HG03521 (cell line): ENCODE results near the gene OAS2.
A peak's percentile ranks its signal among the peaks of the same experiment; 100 is the strongest.

Experiments used
- ATAC-seq: cut with Tn5 transposase; IDR thresholded peaks from one replicate; pipeline ENCODE4 v1.9.1; 2021; ENCODE audit warnings: mild to moderate bottlenecking, moderate library complexity; ENCODE audit not compliant: unreplicated experiment

The OAS2 gene, protein sequence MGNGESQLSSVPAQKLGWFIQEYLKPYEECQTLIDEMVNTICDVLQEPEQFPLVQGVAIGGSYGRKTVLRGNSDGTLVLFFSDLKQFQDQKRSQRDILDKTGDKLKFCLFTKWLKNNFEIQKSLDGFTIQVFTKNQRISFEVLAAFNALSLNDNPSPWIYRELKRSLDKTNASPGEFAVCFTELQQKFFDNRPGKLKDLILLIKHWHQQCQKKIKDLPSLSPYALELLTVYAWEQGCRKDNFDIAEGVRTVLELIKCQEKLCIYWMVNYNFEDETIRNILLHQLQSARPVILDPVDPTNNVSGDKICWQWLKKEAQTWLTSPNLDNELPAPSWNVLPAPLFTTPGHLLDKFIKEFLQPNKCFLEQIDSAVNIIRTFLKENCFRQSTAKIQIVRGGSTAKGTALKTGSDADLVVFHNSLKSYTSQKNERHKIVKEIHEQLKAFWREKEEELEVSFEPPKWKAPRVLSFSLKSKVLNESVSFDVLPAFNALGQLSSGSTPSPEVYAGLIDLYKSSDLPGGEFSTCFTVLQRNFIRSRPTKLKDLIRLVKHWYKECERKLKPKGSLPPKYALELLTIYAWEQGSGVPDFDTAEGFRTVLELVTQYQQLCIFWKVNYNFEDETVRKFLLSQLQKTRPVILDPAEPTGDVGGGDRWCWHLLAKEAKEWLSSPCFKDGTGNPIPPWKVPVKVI

GRCh38 chr12:112978163-112979040 lies at the start of gene OAS2:
Gene OAS2, plus strand, starts transcription at chr12:112978519. Its CDS starts 90 bp downstream, at chr12:112978609.
- ATAC-seq, result peak; percentile 89

GRCh38 chr12:112928978-112929377 lies 49.3 kb upstream of the OAS2 start:
- ATAC-seq, result no peak

GRCh38 chr12:112929715-112930114 lies 48.6 kb upstream of the OAS2 start:
- no peak for ATAC-seq

DNA sequence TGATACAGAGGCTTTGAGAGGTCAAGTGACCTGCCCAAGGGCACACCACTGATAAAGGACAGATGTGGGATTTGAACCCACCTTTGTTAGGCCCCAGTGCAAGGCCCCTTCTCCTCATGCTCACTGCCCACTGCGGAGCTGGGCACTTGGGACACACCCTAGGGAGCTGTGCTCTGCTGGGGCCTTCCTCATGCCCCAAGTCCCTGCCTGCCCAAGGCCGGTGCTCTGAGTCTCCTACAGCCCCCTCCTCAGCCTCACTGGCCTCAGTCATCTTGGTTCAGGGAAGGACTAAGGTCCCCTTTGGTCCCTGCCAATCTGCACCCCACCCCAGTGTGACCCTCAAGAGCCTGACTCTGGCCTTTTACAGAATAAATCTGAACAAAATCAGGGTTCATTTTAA lies 48.0 kb upstream of the OAS2 start:
- ATAC-seq, result no peak

DNA sequence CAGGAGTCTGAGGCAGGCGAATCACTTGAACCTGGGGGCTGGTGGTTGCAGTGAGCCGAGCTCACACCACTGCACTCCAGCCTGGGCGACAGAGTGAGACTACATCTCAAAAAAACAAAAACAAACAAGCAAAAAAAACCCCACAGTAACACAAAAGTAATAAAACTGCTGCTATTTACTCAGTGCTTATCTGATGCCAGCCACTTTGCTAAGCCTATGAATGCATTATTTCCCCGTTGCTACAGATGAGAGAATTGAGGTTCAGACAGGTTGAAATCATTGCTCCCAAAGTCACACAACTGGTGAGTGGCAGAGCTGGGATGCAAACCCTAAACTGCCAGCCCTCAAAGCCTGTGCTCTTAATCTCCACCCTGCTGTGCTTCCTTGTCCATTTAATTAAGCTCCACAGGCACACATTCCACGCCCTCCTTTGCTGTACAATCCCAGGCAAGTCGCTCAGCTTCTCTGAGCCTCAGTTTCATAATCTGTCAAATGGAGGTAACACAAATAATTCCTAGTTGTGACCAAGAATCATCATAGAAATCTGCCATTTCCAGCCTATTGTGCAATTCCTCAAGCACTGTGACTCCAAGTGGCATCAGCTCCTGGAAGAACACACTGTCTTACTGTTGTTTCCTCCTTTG lies 45.7 kb upstream of the OAS2 start:
- ATAC-seq, result no peak

DNA sequence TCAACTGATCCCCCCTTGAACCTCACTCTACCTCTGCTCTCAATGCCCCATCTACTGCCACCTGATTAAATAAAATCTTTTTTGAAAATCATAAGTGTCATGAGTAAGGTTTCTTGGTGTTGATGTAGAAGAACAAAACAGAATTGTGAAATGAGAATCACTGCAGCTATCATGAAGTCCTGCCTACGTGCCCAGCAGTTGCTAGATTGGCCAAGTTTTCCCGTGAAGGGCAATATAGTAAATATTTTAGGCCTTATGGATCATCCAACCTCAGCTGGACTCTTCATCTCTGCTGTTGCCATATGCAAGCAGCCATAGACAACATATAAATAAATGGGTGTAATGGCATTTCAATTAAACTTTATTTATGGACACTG lies 45.2 kb upstream of the OAS2 start:
- no peak for ATAC-seq

DNA sequence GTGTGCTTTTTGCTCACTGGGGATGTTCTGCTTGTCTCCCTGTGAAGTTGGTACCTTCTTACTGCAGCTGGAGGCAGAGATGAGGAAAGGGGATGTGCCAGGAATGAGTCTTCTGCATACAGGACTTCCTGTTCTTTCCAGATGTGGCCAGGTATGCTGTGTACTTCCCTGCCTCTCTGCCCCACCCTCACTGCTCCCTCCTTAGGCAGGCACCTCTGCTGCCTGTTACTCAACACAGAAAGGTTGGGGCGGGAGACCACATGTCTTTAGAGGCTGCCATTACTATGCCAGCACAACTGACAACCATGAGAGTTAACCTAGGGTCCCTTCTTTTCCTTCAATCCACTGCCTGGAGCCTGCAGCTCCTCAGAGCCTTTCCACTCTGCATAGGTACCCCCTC lies 42.1 kb upstream of the OAS2 start:
- no peak for ATAC-seq

DNA sequence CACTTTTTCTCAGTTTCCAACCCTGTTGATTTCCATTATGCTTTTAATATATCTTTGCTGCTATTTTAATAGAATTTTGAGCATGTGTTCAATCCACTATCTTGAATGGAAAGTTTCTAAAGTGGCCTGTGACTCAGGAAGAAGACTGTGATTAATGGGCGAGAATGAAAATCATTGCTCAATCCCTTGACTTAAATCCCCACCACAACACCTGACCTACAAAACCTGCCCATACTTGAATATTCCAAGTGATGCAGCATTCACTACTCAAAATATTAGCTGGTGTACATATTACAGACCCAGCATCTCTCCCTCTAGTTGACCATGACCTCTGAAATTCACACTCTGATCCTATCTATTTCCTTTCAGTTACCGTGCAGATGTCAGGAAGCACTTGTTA lies 41.4 kb upstream of the OAS2 start:
- ATAC-seq, result no peak

DNA sequence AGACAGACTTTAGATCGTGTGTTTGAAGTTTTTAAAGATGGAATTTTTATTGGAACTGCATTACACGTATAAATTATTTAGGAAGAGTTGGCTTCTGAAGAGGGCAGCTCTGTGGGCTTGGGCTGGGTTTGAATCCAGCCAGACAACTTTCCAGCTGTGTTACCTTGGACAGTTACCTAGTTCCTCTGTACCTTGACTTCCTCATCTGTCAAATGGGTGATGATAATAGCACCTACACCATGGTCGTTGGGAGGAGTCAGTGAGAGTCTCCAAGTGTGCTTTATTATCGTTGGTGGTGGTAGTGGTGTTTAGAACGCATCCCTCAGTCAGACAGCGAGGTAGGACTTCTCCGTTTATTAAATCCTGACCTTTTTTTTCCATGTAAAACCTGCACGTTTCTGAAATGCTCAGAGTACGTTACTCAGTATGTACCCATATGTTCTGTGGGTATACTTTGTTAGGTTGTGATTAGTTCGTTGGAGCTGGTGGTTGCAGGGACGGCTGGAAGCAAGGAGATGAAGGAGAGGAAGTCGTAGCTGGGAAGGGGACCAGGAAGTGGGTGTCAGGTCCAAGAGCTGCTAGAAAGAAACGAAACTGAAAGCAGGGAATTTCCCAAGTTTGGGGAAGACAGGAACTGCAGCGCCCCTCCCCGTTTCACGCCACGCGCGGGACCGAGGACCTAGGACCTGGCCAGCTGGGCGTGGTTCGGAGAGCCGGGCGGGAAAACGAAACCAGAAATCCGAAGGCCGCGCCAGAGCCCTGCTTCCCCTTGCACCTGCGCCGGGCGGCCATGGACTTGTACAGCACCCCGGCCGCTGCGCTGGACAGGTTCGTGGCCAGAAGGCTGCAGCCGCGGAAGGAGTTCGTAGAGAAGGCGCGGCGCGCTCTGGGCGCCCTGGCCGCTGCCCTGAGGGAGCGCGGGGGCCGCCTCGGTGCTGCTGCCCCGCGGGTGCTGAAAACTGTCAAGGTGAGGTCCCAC lies 40.3 kb upstream of the OAS2 start, which contains the start of gene OAS3:
TSS of gene OAS3 (plus strand) at position 734 of the 979 bp plus-strand sequence. CDS start at position 791, 57 bp downstream.
- no peak for ATAC-seq

GRCh38 chr12:112938751-112939150 lies 39.6 kb upstream of the OAS2 start:
- ATAC-seq, result no peak

DNA sequence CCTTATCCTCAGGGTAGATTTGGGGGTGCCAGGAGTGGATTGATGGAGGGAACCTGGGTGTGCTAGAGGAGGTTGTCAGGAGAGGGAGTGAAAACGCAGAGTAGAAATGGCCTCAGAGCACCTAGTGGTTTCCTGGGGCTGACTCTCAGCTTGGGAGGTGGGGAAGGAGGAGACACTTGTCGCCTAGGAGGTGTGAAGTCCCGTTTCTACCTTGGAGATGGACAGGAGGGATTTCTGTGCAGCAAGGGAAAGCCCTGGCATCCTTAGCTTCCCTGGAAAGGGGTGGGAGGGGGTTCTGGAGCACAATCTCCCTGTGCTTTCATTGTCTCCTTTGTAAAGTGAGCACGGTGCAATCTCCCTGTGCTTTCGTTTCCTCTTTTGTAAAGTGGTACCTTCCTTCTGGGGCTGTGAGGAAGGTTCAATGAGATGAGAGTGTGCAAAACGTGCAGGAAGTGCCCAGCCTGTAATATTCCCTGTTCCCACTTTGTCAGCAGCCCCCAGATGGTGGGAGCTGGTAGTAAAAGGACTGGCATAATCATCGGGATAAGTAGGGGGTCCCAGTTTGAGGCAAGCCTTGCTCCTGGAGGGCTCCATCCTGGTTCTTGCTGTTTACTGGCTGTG lies 38.4 kb upstream of the OAS2 start:
- ATAC-seq, result peak; percentile 56

DNA sequence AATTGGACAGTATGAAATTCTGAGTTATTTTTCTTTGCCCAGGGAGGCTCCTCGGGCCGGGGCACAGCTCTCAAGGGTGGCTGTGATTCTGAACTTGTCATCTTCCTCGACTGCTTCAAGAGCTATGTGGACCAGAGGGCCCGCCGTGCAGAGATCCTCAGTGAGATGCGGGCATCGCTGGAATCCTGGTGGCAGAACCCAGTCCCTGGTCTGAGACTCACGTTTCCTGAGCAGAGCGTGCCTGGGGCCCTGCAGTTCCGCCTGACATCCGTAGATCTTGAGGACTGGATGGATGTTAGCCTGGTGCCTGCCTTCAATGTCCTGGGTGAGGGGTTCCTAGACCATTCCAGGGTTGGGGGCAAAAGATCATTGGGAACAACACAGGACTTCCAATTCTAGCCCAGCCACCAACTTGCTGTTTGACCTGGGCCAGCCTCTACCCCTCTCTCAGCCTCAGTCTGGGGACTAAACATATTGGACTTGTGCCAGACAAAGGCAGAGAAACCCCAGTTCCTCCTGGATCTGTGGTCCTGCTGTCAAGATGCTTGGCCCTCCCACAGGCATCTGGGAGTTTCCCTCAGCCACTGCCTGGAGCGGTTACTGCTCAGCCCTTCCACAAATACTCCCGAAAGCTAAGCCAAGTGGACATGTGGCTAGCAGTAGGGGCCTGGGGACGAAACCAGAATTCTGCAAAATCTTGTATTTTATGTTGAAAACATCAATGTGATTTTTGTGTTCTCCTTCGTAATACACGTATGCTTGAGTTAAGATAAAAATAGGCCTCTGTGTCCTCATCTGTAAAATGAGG lies 36.6 kb upstream of the OAS2 start:
- ATAC-seq, result no peak

DNA sequence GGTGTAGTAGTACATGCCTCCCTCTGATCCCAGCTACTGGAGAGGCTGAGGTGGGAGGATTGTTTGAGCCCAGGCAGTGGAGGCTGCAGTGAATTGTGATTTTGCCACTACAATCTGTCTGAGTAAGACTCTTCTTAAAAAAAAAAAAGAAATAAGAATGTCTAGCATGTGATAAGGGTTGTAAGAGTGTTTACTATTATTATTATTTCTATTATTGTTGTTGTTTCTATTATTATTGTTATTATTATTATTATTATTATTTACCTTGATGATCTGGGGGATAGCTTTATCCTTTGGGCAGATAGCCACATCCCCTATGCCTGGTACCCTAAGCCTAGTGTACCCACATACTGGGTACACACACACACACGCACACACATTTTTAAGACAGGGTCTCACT lies 35.7 kb upstream of the OAS2 start:
- no peak for ATAC-seq

- ATAC-seq, result no peak
These were observed 34.2 kb upstream of the OAS2 start for GRCh38 chr12:112944024-112944690.

DNA sequence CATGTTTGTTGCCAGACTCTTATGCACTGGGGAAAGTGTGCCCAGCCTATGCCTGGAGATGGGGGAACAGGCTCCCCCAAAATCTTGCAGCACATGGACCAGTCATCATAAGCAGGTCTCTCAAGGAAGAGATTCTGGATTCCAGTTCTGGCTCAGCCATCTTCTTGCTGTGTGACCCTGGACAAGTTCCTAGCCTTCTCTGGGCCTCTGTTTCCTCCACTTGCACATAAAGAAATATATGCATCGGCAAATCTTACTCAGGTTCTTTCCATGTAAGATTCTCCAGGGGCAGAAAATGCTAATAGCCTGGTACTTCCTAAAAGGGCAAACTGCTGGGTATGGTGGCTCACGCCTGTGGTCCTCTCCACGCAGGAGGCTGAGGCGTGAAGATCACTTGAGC lies 32.8 kb upstream of the OAS2 start:
- ATAC-seq, result no peak

- no peak for ATAC-seq
These were observed 31.9 kb upstream of the OAS2 start for GRCh38 chr12:112946236-112947000.

DNA sequence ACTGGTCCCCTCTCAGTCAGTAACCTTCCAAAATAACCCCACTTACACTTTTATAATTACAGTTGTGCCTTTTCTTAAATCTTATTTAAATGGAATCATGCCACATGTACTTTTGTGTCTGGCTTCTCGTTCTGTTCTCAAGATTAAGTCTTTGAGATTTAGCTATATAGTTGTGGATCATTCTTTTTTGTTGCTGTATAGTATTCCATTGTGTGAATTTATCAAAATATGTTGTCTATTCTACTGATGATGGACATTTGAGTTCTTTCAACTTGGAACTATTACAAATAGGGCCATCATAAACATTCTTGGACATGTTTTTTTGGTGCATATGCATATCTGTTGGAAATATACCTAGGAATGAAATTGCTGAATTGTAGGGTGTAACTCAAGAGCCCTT lies 31.0 kb upstream of the OAS2 start:
- no peak for ATAC-seq
